ENCODE data around the gene DNAJC15. TPM values are rescaled to one million over a fixed set of nuclear protein-coding genes. Genes with fewer than 3 reads are reported as not detected.

DNAJC15 gene
- total RNA-seq, 2 donors from 2014 or later = 29.7 to 46.9 TPM

DNA sequence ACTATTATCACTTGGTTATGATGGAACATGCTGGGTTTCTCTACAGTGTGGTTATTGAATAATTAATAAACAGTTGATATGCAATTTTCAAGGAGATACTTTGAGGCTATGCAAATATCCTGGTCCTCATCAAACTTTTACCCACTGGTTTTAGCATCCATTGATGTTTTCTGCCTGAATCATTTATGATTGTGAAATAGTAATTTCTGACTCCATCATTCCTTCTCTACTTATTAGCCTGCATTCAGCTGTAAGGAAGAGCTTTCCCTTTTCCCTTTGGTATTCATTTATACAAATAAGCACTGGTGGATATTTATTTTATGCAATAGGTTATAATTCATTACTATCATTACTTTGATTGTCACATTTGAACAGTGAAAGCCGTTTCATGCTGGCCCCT lies 13.9 kb upstream of the DNAJC15 start:
- H3K4me1 Mint-ChIP-seq = peaks cover 41% of the 10 kb centered on the region
- Histone ChIP-seq H3K4me1 (ENCODE audit: control insufficient read depth, insufficient read depth, low read length) (peaks cover 27% of the 10 kb centered on the region), H3K4me3 (ENCODE audit: low read length) (no peak overlapping the region), H3K9ac (ENCODE audit: extremely low read depth, low read length, poor library complexity, severe bottlenecking) (no peak overlapping the region), H3K27ac (ENCODE audit: low read depth, low read length) (no peak overlapping the region), H3K36me3 (ENCODE audit: control insufficient read depth, insufficient read depth, low read length) (no peaks in the 10 kb centered on the region), H3K9me3 (ENCODE audit: control insufficient read depth, low read length) (no peaks in the 10 kb centered on the region), H3K27me3 (ENCODE audit: control insufficient read depth, insufficient read depth, low read length, poor library complexity, severe bottlenecking) (no peaks in the 10 kb centered on the region)
- TF ChIP-seq, protein P1, sequence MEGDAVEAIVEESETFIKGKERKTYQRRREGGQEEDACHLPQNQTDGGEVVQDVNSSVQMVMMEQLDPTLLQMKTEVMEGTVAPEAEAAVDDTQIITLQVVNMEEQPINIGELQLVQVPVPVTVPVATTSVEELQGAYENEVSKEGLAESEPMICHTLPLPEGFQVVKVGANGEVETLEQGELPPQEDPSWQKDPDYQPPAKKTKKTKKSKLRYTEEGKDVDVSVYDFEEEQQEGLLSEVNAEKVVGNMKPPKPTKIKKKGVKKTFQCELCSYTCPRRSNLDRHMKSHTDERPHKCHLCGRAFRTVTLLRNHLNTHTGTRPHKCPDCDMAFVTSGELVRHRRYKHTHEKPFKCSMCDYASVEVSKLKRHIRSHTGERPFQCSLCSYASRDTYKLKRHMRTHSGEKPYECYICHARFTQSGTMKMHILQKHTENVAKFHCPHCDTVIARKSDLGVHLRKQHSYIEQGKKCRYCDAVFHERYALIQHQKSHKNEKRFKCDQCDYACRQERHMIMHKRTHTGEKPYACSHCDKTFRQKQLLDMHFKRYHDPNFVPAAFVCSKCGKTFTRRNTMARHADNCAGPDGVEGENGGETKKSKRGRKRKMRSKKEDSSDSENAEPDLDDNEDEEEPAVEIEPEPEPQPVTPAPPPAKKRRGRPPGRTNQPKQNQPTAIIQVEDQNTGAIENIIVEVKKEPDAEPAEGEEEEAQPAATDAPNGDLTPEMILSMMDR (conservative IDR thresholded peaks at IDR 0.05) = no peak
- H3K27me3 Mint-ChIP-seq (ENCODE audit: insufficient read depth) = no peaks in the 10 kb centered on the region
- no peak overlapping the region for H3K4me3 Mint-ChIP-seq
- no peaks in the 10 kb centered on the region for H3K9me3 Mint-ChIP-seq
- DNase-seq = no peak
- no CpG with 5 or more reads among the region's 1 CpG for WGBS, 2 experiments (ENCODE audit: insufficient coverage in 1 of 2, insufficient read length in 1 of 2)
- H3K27ac Mint-ChIP-seq = no peak overlapping the region
- no peaks in the 10 kb centered on the region for H3K36me3 Mint-ChIP-seq (ENCODE audit: low read depth)

DNA sequence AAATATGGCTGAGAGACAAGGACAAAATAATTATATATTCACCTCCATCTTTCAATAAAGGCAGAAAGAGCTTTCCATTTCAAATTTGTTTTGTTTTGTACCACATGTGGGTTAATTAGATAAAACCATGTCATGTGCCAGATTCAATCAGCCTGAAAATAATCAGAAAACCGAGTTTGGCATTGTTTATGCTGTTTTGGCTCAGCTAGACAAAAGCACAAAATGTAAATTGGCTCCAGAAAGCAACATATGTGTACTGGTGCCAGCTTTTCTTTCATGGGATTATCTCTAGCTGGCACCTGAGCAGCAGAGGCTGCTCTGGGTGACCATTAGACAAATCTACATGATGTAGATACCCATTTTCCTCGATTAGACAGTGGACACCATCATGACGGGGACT lies 9.2 kb upstream of the DNAJC15 start:
- Histone ChIP-seq H3K27me3 (ENCODE audit: control insufficient read depth, insufficient read depth, low read length, poor library complexity, severe bottlenecking) (no peaks in the 10 kb centered on the region), H3K9ac (ENCODE audit: extremely low read depth, low read length, poor library complexity, severe bottlenecking) (no peak overlapping the region), H3K9me3 (ENCODE audit: control insufficient read depth, low read length) (no peaks in the 10 kb centered on the region), H3K4me3 (ENCODE audit: low read length) (no peak overlapping the region), H3K27ac (ENCODE audit: low read depth, low read length) (no peak overlapping the region), H3K4me1 (ENCODE audit: control insufficient read depth, insufficient read depth, low read length) (peaks cover 6% of the 10 kb centered on the region), H3K36me3 (ENCODE audit: control insufficient read depth, insufficient read depth, low read length) (no peaks in the 10 kb centered on the region)
- 90 to 91% methylated on average over 3 of the region's 3 CpGs for WGBS, 2 experiments (ENCODE audit: insufficient coverage in 1 of 2, insufficient read length in 1 of 2)
- no peaks in the 10 kb centered on the region for H3K9me3 Mint-ChIP-seq
- no peaks in the 10 kb centered on the region for H3K27me3 Mint-ChIP-seq (ENCODE audit: insufficient read depth)
- H3K36me3 Mint-ChIP-seq (ENCODE audit: low read depth) = no peaks in the 10 kb centered on the region
- no peak overlapping the region for H3K27ac Mint-ChIP-seq
- TF ChIP-seq, protein P1 (conservative IDR thresholded peaks at IDR 0.05) = no peak
- H3K4me1 Mint-ChIP-seq = peaks cover 24% of the 10 kb centered on the region
- H3K4me3 Mint-ChIP-seq = no peak overlapping the region
- DNase-seq = no peak

DNA sequence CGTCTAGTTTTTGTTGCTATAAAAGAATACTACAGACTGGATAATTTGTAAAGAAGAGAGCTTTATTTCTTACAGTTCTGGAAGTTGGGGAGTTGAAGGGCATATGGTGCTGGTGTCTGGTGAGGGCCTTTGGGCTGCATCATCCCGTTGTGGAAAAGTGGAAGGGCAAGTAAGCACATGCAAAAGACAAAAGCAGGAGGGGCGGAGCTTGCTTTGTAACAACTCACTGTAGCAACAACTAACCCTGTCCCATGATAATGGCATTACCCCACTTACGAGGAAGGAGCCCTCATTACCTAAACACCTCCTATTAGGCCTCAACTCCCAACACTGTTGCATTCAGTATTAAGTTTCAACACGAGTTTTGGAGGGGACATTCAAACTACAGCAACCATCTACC lies 7.2 kb upstream of the DNAJC15 start:
- Histone ChIP-seq H3K9ac (ENCODE audit: extremely low read depth, low read length, poor library complexity, severe bottlenecking) (no peak overlapping the region), H3K4me1 (ENCODE audit: control insufficient read depth, insufficient read depth, low read length) (peaks cover 3% of the 10 kb centered on the region), H3K27ac (ENCODE audit: low read depth, low read length) (no peak overlapping the region), H3K9me3 (ENCODE audit: control insufficient read depth, low read length) (no peaks in the 10 kb centered on the region), H3K4me3 (ENCODE audit: low read length) (no peak overlapping the region), H3K27me3 (ENCODE audit: control insufficient read depth, insufficient read depth, low read length, poor library complexity, severe bottlenecking) (no peaks in the 10 kb centered on the region), H3K36me3 (ENCODE audit: control insufficient read depth, insufficient read depth, low read length) (no peaks in the 10 kb centered on the region)
- no peak overlapping the region for H3K4me3 Mint-ChIP-seq
- H3K9me3 Mint-ChIP-seq = no peaks in the 10 kb centered on the region
- H3K4me1 Mint-ChIP-seq = peaks cover 12% of the 10 kb centered on the region
- H3K27ac Mint-ChIP-seq = no peak overlapping the region
- H3K36me3 Mint-ChIP-seq (ENCODE audit: low read depth) = no peaks in the 10 kb centered on the region
- TF ChIP-seq, protein P1 (conservative IDR thresholded peaks at IDR 0.05) = no peak
- DNase-seq = no peak
- no peaks in the 10 kb centered on the region for H3K27me3 Mint-ChIP-seq (ENCODE audit: insufficient read depth)
- WGBS, 2 experiments (ENCODE audit: insufficient coverage in 1 of 2, insufficient read length in 1 of 2) = 87 to 93% methylated on average over 3 to 5 of the region's 5 CpGs

Data from endodermal cell (in vitro differentiated cells).